Testis (tissue), 3 donors: ENCODE measurements around the gene PRKG1. TPM values are rescaled to one million over a fixed set of nuclear protein-coding genes. Genes with fewer than 3 reads are reported as not detected.

Experiments used
- DNase-seq: peaks from one replicate; pipeline ENCODE4 v3.0.0-alpha.2; 2019
- H3K27ac ChIP-seq, 2 donors: fragments of 200-600 bp; sonication (generic); one replicate each; pipeline ENCODE4 v1.5.1; 2019
- H3K27me3 ChIP-seq: fragments of 200-600 bp; sonication (generic); one replicate; pipeline ENCODE4 v1.5.1; 2019
- H3K36me3 ChIP-seq: fragments of 200-600 bp; sonication (generic); one replicate; pipeline ENCODE4 v1.5.1; 2017; ENCODE audit warnings: low read depth; ENCODE audit errors: missing control alignments
- H3K4me1 ChIP-seq: fragments of 200-600 bp; sonication (generic); one replicate; pipeline ENCODE4 v1.5.1; 2019
- H3K4me3 ChIP-seq, 2 donors: fragments of 200-600 bp; sonication (generic); one replicate each; pipeline ENCODE4 v1.5.1; 2017 to 2019
- H3K9me3 ChIP-seq: fragments of 200-600 bp; sonication (generic); one replicate; pipeline ENCODE4 v1.5.1; 2017
- CTCF ChIP-seq, 3 experiments: fragments of 450-650 bp in 2 of 3; fragments of 200-600 bp in 1 of 3; sonication (generic) in 1 of 3; IDR thresholded peaks; one replicate each; pipeline ENCODE4 v1.5.1; 2016 to 2019; ENCODE audit warnings: antibody characterized with exemption in 3 of 3, mild to moderate bottlenecking in 2 of 3, moderate library complexity in 1 of 3
- POLR2A ChIP-seq: fragments of 450-650 bp; IDR thresholded peaks from one replicate; pipeline ENCODE4 v1.6.1; 2017; ENCODE audit warnings: antibody characterized with exemption, mild to moderate bottlenecking, moderate library complexity
- WGBS, 2 donors: methylation state at CpG; one replicate each; pipeline ENCODE4 v1.1.5; 2018; 5-methylcytosine and 5-hydroxymethylcytosine counted together
- intact Hi-C: fragments of 100-400 bp; cut with DNase I; formaldehyde crosslinking; loops from one replicate; pipeline ENCODE4 v1.15.1; 2023; ENCODE audit warnings: low total_unique reads
- polyA plus RNA-seq: library from polyadenylated mRNA; stranded (reverse); fragments of 350-450 nt; fragmentation: Illumina TruSeq; extraction: RNeasy Lipid Tissue Mini Kit (QIAGEN cat#74804); gene quantifications from one replicate; pipeline ENCODE4 v1.2.3, GENCODE V29; 2014; ENCODE audit warnings: low read depth, low replicate concordance; ENCODE audit not compliant: insufficient read depth
- total RNA-seq, 2 donors: library from RNA; depleted of rRNA; stranded (reverse); fragments of >200 nt; gene quantifications; one replicate each; pipeline ENCODE4 v1.2.3, GENCODE V29; 2016

The PRKG1 gene
- total and polyA plus RNA-seq, 3 donors from 2014 or later = 6.3 to 15.3 (median 12.5) TPM

DNA sequence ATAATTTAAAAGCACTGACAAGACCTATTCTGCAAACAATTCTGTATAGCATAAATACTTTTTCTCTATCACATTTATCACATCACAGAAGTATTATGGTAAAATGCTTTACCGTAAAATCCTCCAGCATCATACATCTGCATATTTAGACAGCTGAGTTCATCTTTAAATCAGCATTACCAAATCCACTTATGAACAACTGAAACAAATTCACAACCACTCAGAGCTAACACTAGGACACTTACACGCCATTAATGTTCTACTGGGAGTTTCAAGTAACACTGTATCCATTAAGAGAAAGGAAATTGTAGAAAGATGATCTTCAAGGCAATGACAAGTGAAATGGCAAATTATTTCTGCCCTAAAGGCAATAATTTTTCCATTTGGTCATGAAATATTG, 1134.1 kb downstream of the PRKG1 start:
- TF ChIP-seq CTCF (IDR thresholded peaks at IDR 0.05) (no peak), POLR2A (no peak)
- Histone ChIP-seq H3K4me1 (no peaks in the 10 kb centered on the region), H3K27me3 (no peaks in the 10 kb centered on the region), H3K36me3 (no peaks in the 10 kb centered on the region), H3K9me3 (no peaks in the 10 kb centered on the region), H3K27ac (no peak overlapping the region), H3K4me3 (no peak overlapping the region)
- WGBS, 2 donors = 82 to 93% methylated on average over 2 of the region's 2 CpGs
- no peak for DNase-seq
- intact Hi-C loops = no loop called here

DNA sequence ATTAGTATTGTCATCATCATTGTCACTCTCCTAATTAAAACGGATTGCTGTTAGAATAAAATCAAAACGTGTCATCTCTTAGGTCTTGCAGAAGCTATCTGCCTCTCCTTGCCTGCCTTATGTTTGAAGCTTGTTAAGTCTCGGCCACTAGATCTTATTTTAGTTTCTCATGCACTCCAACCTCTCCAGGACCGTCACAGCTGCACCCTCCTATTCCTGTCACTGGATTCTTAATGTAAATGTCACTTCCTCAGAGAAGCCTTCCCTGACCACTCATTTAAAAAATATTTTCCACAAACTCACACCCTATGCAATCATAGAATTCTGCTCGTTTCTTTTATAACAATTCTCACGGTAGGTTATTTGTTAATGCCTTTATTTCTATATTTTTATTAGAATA, 1135.9 kb downstream of the PRKG1 start:
- no peaks in the 10 kb centered on the region for H3K9me3 ChIP-seq
- TF ChIP-seq CTCF (IDR thresholded peaks at IDR 0.05) (no peak), POLR2A (no peak)
- H3K27ac ChIP-seq = no peak overlapping the region
- H3K4me3 ChIP-seq = no peak overlapping the region
- no peaks in the 10 kb centered on the region for H3K36me3 ChIP-seq
- WGBS, 2 donors = 82 to 88% methylated on average over 6 of the region's 6 CpGs
- no peak for DNase-seq
- no peaks in the 10 kb centered on the region for H3K4me1 ChIP-seq
- no peaks in the 10 kb centered on the region for H3K27me3 ChIP-seq
- intact Hi-C loops = no loop called here

DNA sequence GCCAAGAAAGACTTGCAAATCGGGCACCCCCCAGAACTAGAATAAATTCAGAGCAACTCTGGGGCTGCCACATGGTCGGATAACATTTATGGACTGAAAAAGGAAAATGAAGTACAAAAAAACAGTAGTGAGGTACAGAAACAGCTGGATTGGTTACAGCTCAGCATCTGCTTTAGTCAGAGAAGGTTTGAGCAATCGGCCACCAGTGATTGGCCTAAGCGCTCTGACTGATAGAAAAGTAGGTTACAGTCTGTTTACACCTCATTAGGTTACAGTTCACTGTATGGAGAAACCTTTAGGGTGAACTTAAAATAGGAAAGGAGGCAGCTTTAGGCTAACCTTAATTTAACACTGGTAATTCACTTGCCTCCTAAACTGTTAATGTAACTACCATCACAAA, 1137.8 kb downstream of the PRKG1 start:
- WGBS, 2 donors = 54 to 69% methylated on average over 4 of the region's 4 CpGs
- Histone ChIP-seq H3K36me3 (no peaks in the 10 kb centered on the region), H3K4me3 (no peak overlapping the region), H3K27me3 (no peaks in the 10 kb centered on the region), H3K27ac (no peak overlapping the region), H3K9me3 (no peaks in the 10 kb centered on the region), H3K4me1 (no peaks in the 10 kb centered on the region)
- no peak for DNase-seq
- TF ChIP-seq CTCF (IDR thresholded peaks at IDR 0.05) (no peak), POLR2A (no peak)
- intact Hi-C loops = no loop called here

- H3K27me3 ChIP-seq = no peaks in the 10 kb centered on the region
- 73 to 79% methylated on average over 4 of the region's 4 CpGs for WGBS, 2 donors
These were observed 1138.5 kb downstream of the PRKG1 start for GRCh38 chr10:52212802-52213201.

DNA sequence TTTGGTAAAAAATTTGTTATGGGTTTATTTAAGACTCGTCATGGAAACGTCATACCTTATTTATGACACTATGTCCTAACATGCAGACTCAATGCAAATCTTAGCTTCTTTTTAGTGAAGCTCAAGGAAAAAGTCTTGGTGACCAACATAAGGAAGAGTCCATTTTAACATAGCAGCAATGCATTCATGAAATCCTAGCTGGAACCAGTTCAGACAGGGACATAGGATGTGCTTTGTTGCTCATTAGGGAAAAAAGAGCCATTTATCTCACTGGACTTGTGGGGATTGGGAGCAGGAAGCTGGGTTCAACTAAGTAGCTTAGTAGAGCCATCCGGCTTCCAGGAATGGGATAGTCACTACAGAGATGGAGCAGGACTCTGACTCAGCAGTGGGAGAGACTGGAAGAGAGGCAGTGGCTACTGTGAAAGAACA, 1139.0 kb downstream of the PRKG1 start:
- H3K9me3 ChIP-seq = no peaks in the 10 kb centered on the region
- no peaks in the 10 kb centered on the region for H3K4me1 ChIP-seq
- no peaks in the 10 kb centered on the region for H3K36me3 ChIP-seq
- intact Hi-C loops = no loop called here
- WGBS, 2 donors = 77 to 88% methylated on average over 3 of the region's 3 CpGs
- TF ChIP-seq POLR2A (no peak), CTCF (IDR thresholded peaks at IDR 0.05) (no peak)
- no peak overlapping the region for H3K4me3 ChIP-seq
- no peak overlapping the region for H3K27ac ChIP-seq
- H3K27me3 ChIP-seq = no peaks in the 10 kb centered on the region
- DNase-seq = no peak

More at GRCh38 chr10:52212802-52213201, 1138.5 kb downstream of the PRKG1 start:
- DNase-seq = no peak
- Histone ChIP-seq H3K36me3 (no peaks in the 10 kb centered on the region), H3K27ac (no peak overlapping the region), H3K4me1 (no peaks in the 10 kb centered on the region), H3K4me3 (no peak overlapping the region), H3K9me3 (no peaks in the 10 kb centered on the region)
- no peak for TF ChIP-seq POLR2A
- intact Hi-C loops = no loop called here
